ENCODE measurements around the gene ARVCF.

- TF ChIP-seq POLR2AphosphoS5 (IDR thresholded peaks at IDR 0.05; ENCODE audit: insufficient read depth, low read depth, low read length): no peak
- no peak for TF ChIP-seq POLR2A (IDR thresholded peaks at IDR 0.05; ENCODE audit: low read depth, low read length)
- TF ChIP-seq, protein P1, sequence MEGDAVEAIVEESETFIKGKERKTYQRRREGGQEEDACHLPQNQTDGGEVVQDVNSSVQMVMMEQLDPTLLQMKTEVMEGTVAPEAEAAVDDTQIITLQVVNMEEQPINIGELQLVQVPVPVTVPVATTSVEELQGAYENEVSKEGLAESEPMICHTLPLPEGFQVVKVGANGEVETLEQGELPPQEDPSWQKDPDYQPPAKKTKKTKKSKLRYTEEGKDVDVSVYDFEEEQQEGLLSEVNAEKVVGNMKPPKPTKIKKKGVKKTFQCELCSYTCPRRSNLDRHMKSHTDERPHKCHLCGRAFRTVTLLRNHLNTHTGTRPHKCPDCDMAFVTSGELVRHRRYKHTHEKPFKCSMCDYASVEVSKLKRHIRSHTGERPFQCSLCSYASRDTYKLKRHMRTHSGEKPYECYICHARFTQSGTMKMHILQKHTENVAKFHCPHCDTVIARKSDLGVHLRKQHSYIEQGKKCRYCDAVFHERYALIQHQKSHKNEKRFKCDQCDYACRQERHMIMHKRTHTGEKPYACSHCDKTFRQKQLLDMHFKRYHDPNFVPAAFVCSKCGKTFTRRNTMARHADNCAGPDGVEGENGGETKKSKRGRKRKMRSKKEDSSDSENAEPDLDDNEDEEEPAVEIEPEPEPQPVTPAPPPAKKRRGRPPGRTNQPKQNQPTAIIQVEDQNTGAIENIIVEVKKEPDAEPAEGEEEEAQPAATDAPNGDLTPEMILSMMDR (IDR thresholded peaks at IDR 0.05; ENCODE audit: extremely low read depth in 1 of 2, insufficient read depth in 1 of 2, low read depth in 1 of 2, low read length in 2 of 2): no peak
- no peak for TF ChIP-seq MAX (IDR thresholded peaks at IDR 0.05; ENCODE audit: insufficient read depth, insufficient read length)
- no peak for TF ChIP-seq EZH2 (IDR thresholded peaks at IDR 0.05; ENCODE audit: borderline replicate concordance, low read depth, low read length, severe bottlenecking)
- TF ChIP-seq FOS (IDR thresholded peaks at IDR 0.05; ENCODE audit: borderline replicate concordance, insufficient read depth, low read length): no peak
- TF ChIP-seq JUN (IDR thresholded peaks at IDR 0.05; ENCODE audit: borderline replicate concordance, insufficient read depth, insufficient read length, low read depth): no peak
- no peak for TF ChIP-seq MYC (IDR thresholded peaks at IDR 0.05; ENCODE audit: low read depth, low read length)
- no peak for TF ChIP-seq GATA2 (IDR thresholded peaks at IDR 0.05; ENCODE audit: insufficient read depth, insufficient read length, low read depth, low read length)
Observed at GRCh38 chr22:19997561-19998231, 18.9 kb downstream of the ARVCF start.

Data from endothelial cell of umbilical vein (primary cell).